Activated CD4-positive, alpha-beta T cell treated with anti-CD3 and anti-CD28 coated beads for 36 hours (primary cell): ENCODE data around the gene ZDHHC11B. TPM values are rescaled to one million over a fixed set of nuclear protein-coding genes. Genes with fewer than 3 reads are reported as not detected.

ENCODE experiments used
- ATAC-seq: fragments of 200-7000 bp; cut with Tn5 transposase; one replicate; pipeline ENCODE4 v1.10.0; 2021; ENCODE audit warnings: mild to moderate bottlenecking, moderate library complexity
- CTCF ChIA-PET: fragments of 350-600 bp; sonication (Branson Sonifier 250); formaldehyde crosslinking; loops from one replicate; lab custom pipeline; 2021; ENCODE audit warnings: antibody characterized with exemption; lab: Charles Lee
- POLR2A ChIA-PET: fragments of 350-600 bp; sonication (Branson Sonifier 250); formaldehyde crosslinking; loops from one replicate; lab custom pipeline; 2021; ENCODE audit warnings: antibody characterized with exemption, inconsistent platforms; lab: Charles Lee
- DNase-seq: peaks from one replicate; pipeline ENCODE4 v3.0.0-alpha.2; 2020
- H3K27ac Mint-ChIP-seq: one replicate; pipeline ENCODE4 v1.8.0; 2021; ENCODE audit warnings: mixed read lengths
- H3K27me3 Mint-ChIP-seq: one replicate; pipeline ENCODE4 v1.8.0; 2021; ENCODE audit warnings: mixed read lengths
- H3K36me3 Mint-ChIP-seq: one replicate; pipeline ENCODE4 v1.8.0; 2021; ENCODE audit warnings: low read depth, mixed read lengths
- H3K4me1 Mint-ChIP-seq: one replicate; pipeline ENCODE4 v1.8.0; 2021; ENCODE audit warnings: mixed read lengths
- H3K4me3 Mint-ChIP-seq: one replicate; pipeline ENCODE4 v1.8.0; 2021; ENCODE audit warnings: mild to moderate bottlenecking, moderate library complexity, mixed read lengths
- H3K9me3 Mint-ChIP-seq: one replicate; pipeline ENCODE4 v1.8.0; 2021; ENCODE audit warnings: low read depth, mixed read lengths
- intact Hi-C, 2 experiments: fragments of 100-400 bp; cut with DNase I in 1 of 2; cut with micrococcal nuclease in 1 of 2; formaldehyde crosslinking; loops; one replicate each; pipeline versions ENCODE4 v1.14.2 to v1.15.1; 2022 to 2024; cut with DNase I, micrococcal nuclease
- total RNA-seq, 2 experiments: library from RNA; stranded (reverse); gene quantifications; one replicate each; pipeline ENCODE4 v1.2.3, GENCODE V29; 2021

Gene ZDHHC11B
- total RNA-seq, 2 experiments from 2014 or later: 0.48 to 0.61 TPM

DNA sequence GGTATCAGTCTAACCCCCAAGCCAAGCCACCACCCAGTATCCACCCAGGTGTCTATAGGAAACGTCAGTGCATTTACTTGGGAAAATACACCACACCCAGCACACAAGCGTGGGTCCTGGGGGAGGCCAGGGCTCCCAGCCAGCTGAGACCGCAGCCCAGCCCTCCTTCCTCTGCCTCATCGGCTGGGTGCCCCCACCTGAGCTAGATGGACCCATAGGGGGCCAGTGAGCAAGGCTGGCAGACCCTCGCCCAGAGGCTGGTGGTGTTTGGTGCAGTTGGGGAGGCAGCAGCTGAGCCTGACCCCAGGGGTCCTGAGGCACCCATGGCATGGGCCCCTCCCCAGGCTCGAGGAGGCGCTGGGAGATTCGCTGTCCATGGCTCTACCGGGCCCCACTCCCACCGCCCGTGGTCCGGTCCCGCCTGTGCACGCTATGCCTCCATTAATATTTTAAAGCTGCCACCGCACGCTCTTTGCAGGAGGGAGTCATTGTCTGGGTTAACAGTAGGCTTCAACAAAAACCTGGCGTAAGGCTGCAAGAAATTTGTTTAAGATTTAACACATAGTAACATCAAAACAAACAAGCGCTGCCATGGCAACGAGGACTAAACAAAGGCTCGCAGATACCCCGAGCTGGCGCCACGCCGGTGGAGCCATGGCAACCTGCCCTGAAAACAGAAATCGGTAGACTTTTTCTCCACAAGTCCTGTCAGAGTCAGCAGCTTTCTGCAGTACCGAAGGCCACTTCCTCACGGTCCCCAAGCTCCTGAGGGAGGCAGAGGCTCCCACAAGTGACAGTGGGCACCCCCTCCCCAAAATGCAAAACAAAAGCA is 112.0 kb downstream of the ZDHHC11B start:
- H3K27me3 Mint-ChIP-seq: no peaks in the 10 kb centered on the region
- H3K4me3 Mint-ChIP-seq: no peak overlapping the region
- peak; percentile 77 for DNase-seq

DNA sequence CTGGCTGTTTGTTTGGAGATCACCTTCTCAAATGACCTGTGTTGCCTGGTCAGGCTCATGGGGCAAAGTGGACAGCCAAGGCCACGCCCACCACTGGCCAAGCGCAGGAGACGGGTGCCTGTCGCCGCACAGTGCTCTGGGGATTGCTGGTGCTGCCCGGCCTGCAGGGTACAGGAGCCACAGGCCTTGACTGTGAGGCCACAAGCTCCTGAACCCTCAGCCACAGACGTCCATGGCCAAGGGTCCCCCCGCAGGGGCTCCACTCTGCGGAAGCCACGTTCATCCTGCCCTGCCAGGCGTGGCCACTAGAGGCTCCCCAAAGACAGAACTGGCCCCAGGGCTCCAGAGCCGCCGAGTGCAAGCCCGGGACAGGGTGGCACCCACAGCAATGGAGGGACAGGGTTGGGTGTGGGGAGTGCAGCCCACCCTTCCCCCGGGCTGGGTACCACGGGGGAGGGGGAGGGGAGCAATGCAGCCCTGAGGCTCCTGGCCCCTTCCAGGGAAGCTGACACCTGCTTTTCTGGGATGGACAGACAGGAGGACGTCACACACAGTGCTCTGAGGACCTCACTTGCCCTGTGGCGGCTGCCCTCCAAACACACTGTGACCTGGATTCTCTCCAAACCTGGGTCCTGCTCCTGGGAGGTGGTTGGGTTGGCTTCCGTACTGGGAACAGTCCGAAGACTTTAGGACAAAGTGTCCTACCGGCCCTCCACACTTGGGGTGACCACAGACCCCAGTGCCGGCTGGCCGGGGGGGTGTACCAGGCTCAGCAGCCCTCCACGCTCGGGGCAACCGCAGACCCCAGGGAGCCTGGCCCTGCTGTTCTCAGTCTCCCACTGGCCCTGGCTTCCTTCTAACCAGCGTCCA is 112.8 kb downstream of the ZDHHC11B start:
- peak; percentile 84 for DNase-seq
- ChIA-PET CTCF (interaction anchor here (0.6 kb wide), 2 partner anchors 107 to 268 kb away, joined by 3 to 4 read pairs; no protein-coding TSS in a partner anchor), POLR2A (no interaction called here)
- H3K9me3 Mint-ChIP-seq: no peaks in the 10 kb centered on the region
- H3K4me3 Mint-ChIP-seq: no peak overlapping the region
- peak; percentile 85 for ATAC-seq
- peaks cover 5% of the 10 kb centered on the region for H3K36me3 Mint-ChIP-seq
- no peak overlapping the region for H3K27ac Mint-ChIP-seq
- no peaks in the 10 kb centered on the region for H3K27me3 Mint-ChIP-seq
- intact Hi-C loops: loop anchor here (2.0 kb wide), 1 partner anchor 231 kb away; no protein-coding TSS in a partner anchor
- H3K4me1 Mint-ChIP-seq: peaks cover 9% of the 10 kb centered on the region

More for the DNA sequence above, 112.0 kb downstream of the ZDHHC11B start:
- H3K27ac Mint-ChIP-seq: peak overlapping the region; percentile 47
- intact Hi-C loops: no loop called here
- peak; percentile 28 for ATAC-seq
- CTCF ChIA-PET: interaction anchor here (0.8 to 1.0 kb wide), 2 partner anchors 51 to 230 kb away, joined by 3 to 6 read pairs; no protein-coding TSS in a partner anchor
- POLR2A ChIA-PET: no interaction called here
- peaks cover 9% of the 10 kb centered on the region for H3K4me1 Mint-ChIP-seq
- H3K9me3 Mint-ChIP-seq: no peaks in the 10 kb centered on the region
- peaks cover under 1% of the 10 kb centered on the region for H3K36me3 Mint-ChIP-seq

DNA sequence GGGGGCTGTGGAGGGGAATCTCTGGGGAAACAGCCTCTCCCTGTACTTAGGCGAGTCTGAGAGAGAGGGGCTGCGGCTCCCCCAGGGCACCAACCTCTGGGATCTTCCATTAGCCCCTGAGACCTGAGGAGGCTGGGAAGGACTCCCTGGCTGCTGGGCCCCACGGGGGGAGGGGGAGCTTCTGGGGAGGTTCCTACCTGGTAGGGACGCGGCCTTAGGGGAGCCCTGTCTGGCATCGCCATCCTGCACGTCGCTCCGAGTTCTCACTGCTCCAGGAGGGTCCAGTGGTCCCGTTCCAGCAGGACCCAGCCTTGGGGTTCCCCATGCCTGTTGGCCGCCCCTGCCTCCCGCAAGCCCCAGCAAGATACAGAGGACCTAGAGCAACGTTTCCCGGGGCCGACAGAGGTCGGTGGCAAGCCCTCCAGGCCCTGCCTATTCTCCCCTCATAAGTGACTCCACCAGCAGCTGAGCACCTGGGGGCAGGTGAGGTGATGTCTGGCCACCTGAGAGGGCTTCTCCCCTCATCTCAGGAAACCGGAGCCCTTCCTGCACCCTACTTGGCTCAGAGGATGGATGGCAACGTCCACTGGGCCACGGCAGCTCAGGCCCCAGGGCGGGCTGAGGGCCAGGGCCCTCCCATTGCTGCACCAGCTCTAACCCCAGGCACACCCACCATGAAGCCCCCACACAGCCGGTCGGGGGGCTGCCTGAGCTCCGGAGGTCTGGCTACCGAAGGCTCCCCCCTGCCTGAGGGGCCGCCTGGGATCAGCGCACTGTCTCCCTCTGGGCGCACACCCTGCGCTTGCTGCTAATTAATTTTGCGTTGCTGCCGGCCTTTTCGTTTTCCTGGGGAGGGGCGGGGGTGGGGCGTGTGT is 113.9 kb downstream of the ZDHHC11B start:
- DNase-seq (no peak), ATAC-seq (no peak)
- CTCF ChIA-PET: interaction anchor here (0.6 to 1.4 kb wide), 3 partner anchors 12 to 269 kb away, joined by 3 to 6 read pairs (median 4); no protein-coding TSS in a partner anchor
- intact Hi-C loops: loop anchor here (2.0 kb wide), 1 partner anchor 232 kb away; no protein-coding TSS in a partner anchor
- Mint-ChIP-seq H3K4me3 (no peak overlapping the region), H3K9me3 (no peaks in the 10 kb centered on the region), H3K36me3 (peaks cover 6% of the 10 kb centered on the region), H3K4me1 (peaks cover 9% of the 10 kb centered on the region), H3K27ac (no peak overlapping the region), H3K27me3 (no peaks in the 10 kb centered on the region)
- POLR2A ChIA-PET: no interaction called here

DNA sequence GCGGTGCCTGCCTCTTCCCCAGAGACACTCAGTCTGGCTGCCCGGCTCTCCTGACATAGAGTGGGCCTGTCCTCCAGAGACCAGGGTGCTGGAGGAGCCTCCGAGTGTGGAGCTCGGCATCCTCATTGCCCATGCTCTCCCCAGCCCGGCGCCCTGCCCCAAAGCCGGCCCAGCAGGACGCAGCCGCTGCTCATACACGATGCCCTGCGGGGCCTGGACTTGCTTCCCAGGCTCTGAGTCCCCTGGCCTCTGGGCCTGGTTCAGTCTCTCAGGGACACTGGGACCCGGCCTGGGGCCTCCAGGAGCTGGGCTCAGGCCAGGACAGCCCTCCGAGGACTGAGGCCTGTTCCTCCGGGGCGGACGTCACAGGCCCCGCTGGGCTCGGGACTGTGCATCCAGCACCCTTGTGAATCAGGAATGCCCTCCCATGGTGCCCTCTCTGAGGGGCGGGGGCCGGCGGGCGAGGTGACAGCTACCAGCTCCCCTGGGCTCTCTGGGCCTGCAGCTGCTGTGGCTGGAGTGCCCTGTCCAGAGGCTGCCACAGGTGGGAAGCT is 114.6 kb downstream of the ZDHHC11B start:
- no peaks in the 10 kb centered on the region for H3K9me3 Mint-ChIP-seq
- no peaks in the 10 kb centered on the region for H3K27me3 Mint-ChIP-seq
- no peak for ATAC-seq
- H3K4me1 Mint-ChIP-seq: peaks cover 9% of the 10 kb centered on the region
- H3K4me3 Mint-ChIP-seq: no peak overlapping the region
- DNase-seq: no peak
- H3K27ac Mint-ChIP-seq: no peak overlapping the region
- H3K36me3 Mint-ChIP-seq: peaks cover 6% of the 10 kb centered on the region
- intact Hi-C loops: loop anchor here (2.0 kb wide), 1 partner anchor 233 kb away; no protein-coding TSS in a partner anchor
- CTCF ChIA-PET: interaction anchor here (0.6 to 1.5 kb wide), 4 partner anchors 12 to 1123 kb away, joined by 3 to 6 read pairs (median 4); no protein-coding TSS in a partner anchor
- POLR2A ChIA-PET: no interaction called here

DNA sequence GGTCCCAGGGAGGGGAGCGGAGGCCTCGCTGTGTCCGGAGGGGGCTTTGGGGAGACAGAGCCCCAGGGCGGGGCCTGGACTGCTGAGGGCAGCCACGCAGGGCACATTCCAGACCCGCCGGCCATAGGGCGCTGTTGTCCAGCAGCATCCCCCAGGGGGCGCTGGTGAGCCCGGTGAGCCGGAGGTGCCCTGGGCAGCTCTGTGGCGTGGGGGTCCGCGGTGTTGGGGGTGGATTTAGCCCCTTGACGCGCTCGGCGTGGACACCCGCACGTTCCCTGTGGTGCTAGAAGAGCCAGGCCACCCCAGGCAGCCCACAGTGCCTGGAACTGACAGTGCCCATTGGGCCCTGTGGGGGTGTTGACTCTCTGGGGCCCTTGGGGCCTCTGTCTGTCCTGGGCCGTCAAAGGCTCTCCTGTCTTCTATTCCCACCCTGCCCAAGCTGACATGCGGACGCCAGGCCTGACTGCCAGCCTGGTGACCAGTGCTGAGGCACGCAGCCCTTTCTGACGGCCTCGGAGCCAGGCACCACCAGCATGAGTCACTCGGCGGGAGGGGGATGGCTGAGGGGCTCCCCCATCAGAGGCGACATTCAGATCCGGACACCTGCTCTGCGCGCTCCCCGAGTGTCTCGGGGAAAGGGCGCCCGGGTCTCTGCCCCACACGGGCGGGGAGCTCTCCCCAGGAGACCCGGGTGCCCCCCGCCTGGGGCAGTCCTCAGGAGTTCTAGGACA is 115.3 kb downstream of the ZDHHC11B start:
- peak; percentile 23 for ATAC-seq

DNA sequence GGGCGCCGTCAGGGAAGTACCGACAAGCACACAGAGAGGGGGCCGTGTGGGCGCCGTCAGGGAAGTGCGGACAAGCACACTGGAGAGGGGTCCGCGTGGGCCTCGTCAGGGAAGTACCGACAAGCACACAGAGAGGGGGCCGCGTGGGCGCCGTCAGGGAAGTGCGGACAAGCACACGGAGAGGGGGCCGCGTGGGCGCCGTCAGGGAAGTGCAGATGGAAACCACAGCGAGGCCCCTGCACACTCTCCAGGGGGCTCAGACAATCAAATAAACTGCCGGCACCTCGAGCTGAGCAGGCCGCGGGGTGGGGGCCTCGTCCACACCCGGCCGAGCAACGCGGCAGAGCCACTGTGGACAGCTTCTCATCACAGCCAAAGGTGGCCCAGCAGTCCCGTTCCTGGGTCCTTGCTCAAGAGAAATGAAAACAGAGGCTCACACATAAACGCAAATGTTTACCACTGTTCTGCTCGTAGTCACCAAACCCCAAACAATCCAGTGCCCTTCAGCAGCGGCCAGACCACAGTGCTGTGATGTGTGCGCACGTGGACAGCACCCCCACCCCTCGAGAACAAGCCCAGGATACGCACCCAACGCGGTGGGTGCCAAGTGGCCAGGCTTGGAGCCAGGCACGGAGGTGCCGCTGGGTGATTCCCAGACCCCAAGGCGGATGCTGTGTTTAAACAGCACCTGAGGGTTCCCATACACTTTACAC is 116.1 kb downstream of the ZDHHC11B start:
- Mint-ChIP-seq H3K4me1 (peaks cover 9% of the 10 kb centered on the region), H3K27me3 (no peaks in the 10 kb centered on the region), H3K27ac (no peak overlapping the region), H3K36me3 (peaks cover 9% of the 10 kb centered on the region), H3K4me3 (no peak overlapping the region), H3K9me3 (no peaks in the 10 kb centered on the region)
- POLR2A ChIA-PET: no interaction called here
- no peak for DNase-seq
- intact Hi-C loops: no loop called here
- ATAC-seq: no peak
- CTCF ChIA-PET: interaction anchor here (0.6 to 1.5 kb wide), 2 partner anchors 15 to 205 kb away, joined by 4 to 6 read pairs; no protein-coding TSS in a partner anchor

More for the DNA sequence above, 115.3 kb downstream of the ZDHHC11B start:
- Mint-ChIP-seq H3K27ac (no peak overlapping the region), H3K36me3 (peaks cover 9% of the 10 kb centered on the region), H3K27me3 (no peaks in the 10 kb centered on the region), H3K4me1 (peaks cover 9% of the 10 kb centered on the region), H3K9me3 (no peaks in the 10 kb centered on the region), H3K4me3 (no peak overlapping the region)
- ChIA-PET POLR2A (no interaction called here), CTCF (interaction anchor here (0.6 to 1.5 kb wide), 6 partner anchors 11 to 1124 kb away, joined by 3 to 6 read pairs (median 4); no protein-coding TSS in a partner anchor)
- peak; percentile 74 for DNase-seq
- intact Hi-C loops: no loop called here

DNA sequence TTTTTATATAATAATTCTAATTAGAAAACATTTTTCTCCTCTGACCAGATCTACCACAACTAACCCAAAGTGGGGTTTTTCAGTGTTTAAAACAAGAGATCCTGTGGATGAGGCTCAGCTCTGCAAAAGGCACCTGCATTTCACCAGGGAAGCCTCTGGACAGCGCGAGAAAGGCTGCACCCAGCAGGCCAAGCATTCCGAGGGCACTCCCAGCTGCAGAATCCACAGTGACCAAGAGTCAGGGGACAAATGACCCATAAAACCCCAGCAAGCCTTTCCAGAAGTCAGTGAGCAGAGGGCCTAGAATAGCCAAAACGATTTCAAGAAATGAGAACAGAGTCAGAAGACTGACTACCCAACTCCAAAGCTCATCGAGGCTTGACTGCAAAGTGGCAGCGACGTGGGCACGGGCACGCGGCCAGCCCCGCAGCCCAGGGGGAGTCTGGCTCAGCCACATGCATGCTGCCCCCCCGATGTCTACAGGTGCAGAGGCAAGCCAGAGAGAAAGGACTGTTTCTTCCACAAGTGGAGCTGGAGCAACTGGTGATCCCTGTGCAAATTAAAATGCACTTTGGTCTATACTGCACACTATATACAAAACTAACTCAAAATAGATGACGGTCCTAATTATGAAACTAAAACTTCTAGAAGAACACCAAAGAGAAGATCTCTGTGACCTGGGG is 117.6 kb downstream of the ZDHHC11B start:
- peaks cover 9% of the 10 kb centered on the region for H3K36me3 Mint-ChIP-seq
- ChIA-PET POLR2A (no interaction called here), CTCF (no interaction called here)
- no peak for ATAC-seq
- H3K9me3 Mint-ChIP-seq: no peaks in the 10 kb centered on the region
- H3K4me1 Mint-ChIP-seq: no peaks in the 10 kb centered on the region
- DNase-seq: no peak
- no peak overlapping the region for H3K4me3 Mint-ChIP-seq
- no peak overlapping the region for H3K27ac Mint-ChIP-seq
- intact Hi-C loops: no loop called here
- no peaks in the 10 kb centered on the region for H3K27me3 Mint-ChIP-seq

DNA sequence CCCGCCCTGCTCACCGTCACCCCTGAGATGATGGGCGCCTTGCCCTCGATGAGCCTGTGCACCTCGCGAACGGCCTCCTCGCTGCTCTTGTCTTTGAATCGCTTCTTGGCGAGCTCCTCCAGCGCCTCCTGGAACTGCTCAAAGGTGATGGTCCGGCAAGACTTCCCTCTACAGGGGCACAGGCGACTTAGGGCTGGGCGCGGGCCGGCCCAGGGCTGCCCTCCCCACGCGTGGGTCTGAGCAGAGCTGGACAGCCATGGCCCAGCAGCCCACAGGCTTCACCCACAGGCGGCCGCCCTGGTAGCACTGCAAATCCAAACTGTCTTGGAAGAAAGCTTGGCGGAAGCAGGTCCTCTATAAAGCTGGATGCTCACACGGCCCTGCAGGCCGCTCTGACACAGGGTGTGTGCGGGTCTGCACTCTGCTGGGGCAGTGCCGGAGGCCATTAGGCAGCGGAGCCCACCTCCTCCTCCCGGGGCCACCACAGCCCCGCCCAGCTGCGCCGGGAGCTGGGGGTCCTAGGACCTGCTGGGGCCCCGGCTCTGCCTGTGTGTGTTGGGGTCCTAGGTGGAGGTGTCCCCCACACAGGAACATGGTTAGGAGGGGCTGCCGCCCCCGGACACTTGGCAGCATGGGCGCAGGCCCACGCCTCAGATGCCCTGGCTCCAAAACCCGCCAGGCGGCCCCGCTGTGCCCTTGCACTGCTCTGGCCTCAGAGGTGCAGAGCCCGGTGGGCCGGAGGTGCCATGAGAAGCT is 118.4 kb downstream of the ZDHHC11B start:
- peaks cover 9% of the 10 kb centered on the region for H3K36me3 Mint-ChIP-seq
- CTCF ChIA-PET: interaction anchor here (0.6 kb wide), 1 partner anchor 601 kb away, joined by 3 read pairs; no protein-coding TSS in a partner anchor
- POLR2A ChIA-PET: no interaction called here

More for the DNA sequence above, 118.4 kb downstream of the ZDHHC11B start:
- H3K4me1 Mint-ChIP-seq: no peaks in the 10 kb centered on the region
- H3K4me3 Mint-ChIP-seq: no peak overlapping the region
- ATAC-seq (no peak), DNase-seq (no peak)
- no peak overlapping the region for H3K27ac Mint-ChIP-seq
- intact Hi-C loops: no loop called here
- no peaks in the 10 kb centered on the region for H3K27me3 Mint-ChIP-seq
- H3K9me3 Mint-ChIP-seq: no peaks in the 10 kb centered on the region
